ENCODE data around the gene SRP68.

GRCh38 chr17:76048025-76048605 is 24.2 kb downstream of the SRP68 start:
- TF ChIP-seq EZH2 (IDR thresholded peaks at IDR 0.05; ENCODE audit: insufficient read depth, poor library complexity, severe bottlenecking) (no peak), EZH2phosphoT487 (IDR thresholded peaks at IDR 0.05; ENCODE audit: insufficient read depth, low read depth) (no peak)
